ENCODE results near the gene SREBF2. TPM values are rescaled to one million over a fixed set of nuclear protein-coding genes. Genes with fewer than 3 reads are reported as not detected.

SREBF2 gene
- 24.4 to 32.7 TPM (median 29.5 TPM) in 5 replicates for total RNA-seq (2022; extraction: Qiagen RNA extraction; ENCODE audit: low read depth)

GRCh38 chr22:41832553-41833368 is at the start of gene SREBF2:
Gene SREBF2, plus strand, starts transcription at chr22:41833105. Its CDS starts 166 bp downstream, at chr22:41833271.

DNA sequence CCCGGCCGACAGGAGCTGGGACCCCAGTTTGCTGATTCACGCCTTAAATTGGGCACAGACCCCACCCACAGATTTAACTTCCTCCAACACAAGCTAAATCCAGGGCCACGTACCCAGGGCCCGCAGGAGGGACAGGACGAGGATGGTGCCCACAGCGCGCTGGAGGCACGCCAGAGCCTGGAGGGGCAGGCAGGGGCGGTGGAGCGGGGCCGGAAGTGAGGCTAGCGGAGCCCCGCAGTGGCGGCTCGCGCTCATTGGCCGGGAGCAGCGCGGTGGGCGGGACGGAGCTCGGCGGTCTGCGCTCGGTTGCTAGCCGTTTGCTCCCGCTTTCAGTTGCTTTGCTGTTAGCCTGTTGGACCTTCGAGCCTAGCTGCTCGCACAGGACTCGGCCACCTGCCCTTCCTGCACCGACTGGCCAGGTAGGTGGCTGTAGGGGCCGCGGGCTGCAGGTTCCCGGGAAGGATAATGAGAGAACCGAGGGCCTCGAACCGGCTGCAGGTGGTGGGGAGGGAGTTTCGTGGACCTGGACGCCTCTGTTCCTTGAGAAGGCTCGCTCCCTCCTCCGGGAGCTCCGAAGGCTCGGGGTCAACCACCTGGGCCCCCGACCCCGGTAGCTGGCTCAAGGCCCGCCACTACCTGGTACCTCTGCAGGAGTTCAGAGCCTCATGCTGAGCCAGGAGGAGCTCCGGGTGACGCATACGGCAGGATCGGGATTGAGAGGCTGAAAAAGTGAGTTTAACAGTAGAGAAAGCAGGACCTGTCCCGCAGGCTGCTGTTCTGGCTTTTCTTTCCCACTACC is 32.4 kb upstream of the SREBF2 start, which contains the start of gene CCDC134:
Gene CCDC134, plus strand, starts transcription at position 332 of the 799 bp plus-strand sequence. CDS start 8,212 bp downstream, outside the sequence.

GRCh38 chr22:41915035-41915785 is 82.3 kb downstream of the SREBF2 start, which contains the start of gene SHISA8:
Gene SHISA8, minus strand, starts transcription at chr22:41915074. Its CDS starts 407 bp downstream, at chr22:41914667.

GRCh38 chr22:41946629-41947423 is 113.9 kb downstream of the SREBF2 start, which contains the start of gene CENPM:
Gene CENPM, minus strand, starts transcription at chr22:41947152. Its CDS starts 76 bp downstream, at chr22:41947076.

GRCh38 chr22:41951898-41952474 is 119.1 kb downstream of the SREBF2 start, which contains the start of gene SMIM45:
Gene SMIM45, plus strand, starts transcription at chr22:41952150.

Other genes starting within 250 kb of the SREBF2 start
- 24.4 to 29.8 TPM (median 28.7 TPM) in 5 replicates for gene PMM1, start 243.3 kb upstream of the SREBF2 start, total RNA-seq (2022; extraction: Qiagen RNA extraction; ENCODE audit: low read depth)
- gene DESI1, start 212.1 kb upstream of the SREBF2 start, total RNA-seq (2022; extraction: Qiagen RNA extraction; ENCODE audit: low read depth), result 15.4 to 19.4 TPM (median 16.3 TPM) in 5 replicates
- gene XRCC6, start 211.8 kb upstream of the SREBF2 start, total RNA-seq (2022; extraction: Qiagen RNA extraction; ENCODE audit: low read depth), result 292 to 348 TPM (median 308 TPM) in 5 replicates
- 104 to 216 TPM (median 183 TPM) in 5 replicates for gene SNU13, start 144.2 kb upstream of the SREBF2 start, total RNA-seq (2022; extraction: Qiagen RNA extraction; ENCODE audit: low read depth)
- not detected in 5 replicates for gene MEI1, start 133.6 kb upstream of the SREBF2 start, total RNA-seq (2022; extraction: Qiagen RNA extraction; ENCODE audit: low read depth)
- 3.3 to 4.1 TPM (median 3.6 TPM) in 5 replicates for gene CCDC134, start 32.4 kb upstream of the SREBF2 start, total RNA-seq (2022; extraction: Qiagen RNA extraction; ENCODE audit: low read depth)
- 0.13 to 0.19 TPM (median 0.15 TPM) in 4 of 5 replicates, not detected in the other for gene SHISA8, start 82.0 kb downstream of the SREBF2 start, total RNA-seq (2022; extraction: Qiagen RNA extraction; ENCODE audit: low read depth)
- gene TNFRSF13C, start 93.7 kb downstream of the SREBF2 start, total RNA-seq (2022; extraction: Qiagen RNA extraction; ENCODE audit: low read depth), result 0.13 to 0.30 TPM (median 0.21 TPM) in 5 replicates
- gene CENPM, start 114.0 kb downstream of the SREBF2 start, total RNA-seq (2022; extraction: Qiagen RNA extraction; ENCODE audit: low read depth), result 25.6 to 40.3 TPM (median 36.6 TPM) in 5 replicates
- 1.3 to 1.5 TPM (median 1.4 TPM) in 5 replicates for gene SEPTIN3, start 136.3 kb downstream of the SREBF2 start, total RNA-seq (2022; extraction: Qiagen RNA extraction; ENCODE audit: low read depth)
- gene WBP2NL, start 165.7 kb downstream of the SREBF2 start, total RNA-seq (2022; extraction: Qiagen RNA extraction; ENCODE audit: low read depth), result 0.09 TPM in 1 of 5 replicates, not detected in the others
- 6.1 to 7.7 TPM (median 7.3 TPM) in 5 replicates for gene NAGA, start 237.7 kb downstream of the SREBF2 start, total RNA-seq (2022; extraction: Qiagen RNA extraction; ENCODE audit: low read depth)
- gene PHETA2, start 241.1 kb downstream of the SREBF2 start, total RNA-seq (2022; extraction: Qiagen RNA extraction; ENCODE audit: low read depth), result not detected in 5 replicates
- 20.1 to 41.2 TPM (median 40.8 TPM) in 5 replicates for gene SMDT1, start 246.6 kb downstream of the SREBF2 start, total RNA-seq (2022; extraction: Qiagen RNA extraction; ENCODE audit: low read depth)